ENCODE results near the gene EEF2K. TPM values are rescaled to one million over a fixed set of nuclear protein-coding genes. Genes with fewer than 3 reads are reported as not detected.

Gene EEF2K
- total RNA-seq, 1 experiment from 2014 or later: 31.0 TPM

DNA sequence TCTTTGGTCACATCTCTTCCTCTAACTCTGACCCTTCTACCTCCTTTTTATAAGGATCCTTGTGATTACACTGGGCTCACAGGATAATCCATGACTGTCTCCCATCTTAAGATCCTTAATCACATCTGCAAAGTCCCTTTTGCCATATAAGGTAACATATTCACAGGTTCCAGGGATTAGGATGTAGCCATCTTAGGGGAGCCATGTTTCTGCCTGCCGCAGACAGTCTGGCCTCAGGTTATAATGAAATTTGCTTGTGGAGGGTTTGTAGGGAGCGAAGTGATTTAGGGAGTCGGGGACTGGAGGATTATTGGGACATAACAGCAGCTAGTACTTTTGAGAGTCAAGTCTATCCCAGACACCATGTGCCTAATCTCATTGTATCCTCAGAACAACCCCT lies 7.7 kb downstream of the EEF2K start:
- H2AFZ ChIP-seq (ENCODE audit: low read depth, low read length, poor library complexity, severe bottlenecking): no peak overlapping the region
- H3K27me3 ChIP-seq (ENCODE audit: insufficient read depth, low read length): no peaks in the 10 kb centered on the region
- no peak overlapping the region for H3K4me2 ChIP-seq (ENCODE audit: low read length)
- POLR2A ChIA-PET: no interaction called here
- TF ChIP-seq EZH2phosphoT487 (IDR thresholded peaks at IDR 0.05; ENCODE audit: borderline replicate concordance) (no peak), EZH2 (IDR thresholded peaks at IDR 0.05) (no peak), SRF (IDR thresholded peaks at IDR 0.05; ENCODE audit: low read depth) (no peak), POLR2AphosphoS5 (IDR thresholded peaks at IDR 0.05; ENCODE audit: low read depth, low read length) (no peak), CBX3 (IDR thresholded peaks at IDR 0.05; ENCODE audit: low read depth) (no peak), SIN3A (IDR thresholded peaks at IDR 0.05; ENCODE audit: low read depth) (no peak), POLR2A (IDR thresholded peaks at IDR 0.05; ENCODE audit: borderline replicate concordance, extremely low read depth, insufficient read depth, insufficient read length) (no peak), RAD21 (IDR thresholded peaks at IDR 0.05; ENCODE audit: low read depth) (no peak), JUND (IDR thresholded peaks at IDR 0.05) (no peak), ZFX (IDR thresholded peaks at IDR 0.05) (no peak), CEBPB (IDR thresholded peaks at IDR 0.05; ENCODE audit: low read depth) (no peak)
- TF ChIP-seq, protein P1, sequence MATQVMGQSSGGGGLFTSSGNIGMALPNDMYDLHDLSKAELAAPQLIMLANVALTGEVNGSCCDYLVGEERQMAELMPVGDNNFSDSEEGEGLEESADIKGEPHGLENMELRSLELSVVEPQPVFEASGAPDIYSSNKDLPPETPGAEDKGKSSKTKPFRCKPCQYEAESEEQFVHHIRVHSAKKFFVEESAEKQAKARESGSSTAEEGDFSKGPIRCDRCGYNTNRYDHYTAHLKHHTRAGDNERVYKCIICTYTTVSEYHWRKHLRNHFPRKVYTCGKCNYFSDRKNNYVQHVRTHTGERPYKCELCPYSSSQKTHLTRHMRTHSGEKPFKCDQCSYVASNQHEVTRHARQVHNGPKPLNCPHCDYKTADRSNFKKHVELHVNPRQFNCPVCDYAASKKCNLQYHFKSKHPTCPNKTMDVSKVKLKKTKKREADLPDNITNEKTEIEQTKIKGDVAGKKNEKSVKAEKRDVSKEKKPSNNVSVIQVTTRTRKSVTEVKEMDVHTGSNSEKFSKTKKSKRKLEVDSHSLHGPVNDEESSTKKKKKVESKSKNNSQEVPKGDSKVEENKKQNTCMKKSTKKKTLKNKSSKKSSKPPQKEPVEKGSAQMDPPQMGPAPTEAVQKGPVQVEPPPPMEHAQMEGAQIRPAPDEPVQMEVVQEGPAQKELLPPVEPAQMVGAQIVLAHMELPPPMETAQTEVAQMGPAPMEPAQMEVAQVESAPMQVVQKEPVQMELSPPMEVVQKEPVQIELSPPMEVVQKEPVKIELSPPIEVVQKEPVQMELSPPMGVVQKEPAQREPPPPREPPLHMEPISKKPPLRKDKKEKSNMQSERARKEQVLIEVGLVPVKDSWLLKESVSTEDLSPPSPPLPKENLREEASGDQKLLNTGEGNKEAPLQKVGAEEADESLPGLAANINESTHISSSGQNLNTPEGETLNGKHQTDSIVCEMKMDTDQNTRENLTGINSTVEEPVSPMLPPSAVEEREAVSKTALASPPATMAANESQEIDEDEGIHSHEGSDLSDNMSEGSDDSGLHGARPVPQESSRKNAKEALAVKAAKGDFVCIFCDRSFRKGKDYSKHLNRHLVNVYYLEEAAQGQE (IDR thresholded peaks at IDR 0.05; ENCODE audit: low read depth): no peak
- TF ChIP-seq, protein P2, sequence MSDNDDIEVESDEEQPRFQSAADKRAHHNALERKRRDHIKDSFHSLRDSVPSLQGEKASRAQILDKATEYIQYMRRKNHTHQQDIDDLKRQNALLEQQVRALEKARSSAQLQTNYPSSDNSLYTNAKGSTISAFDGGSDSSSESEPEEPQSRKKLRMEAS (IDR thresholded peaks at IDR 0.05): no peak
- TF ChIP-seq, protein P3, sequence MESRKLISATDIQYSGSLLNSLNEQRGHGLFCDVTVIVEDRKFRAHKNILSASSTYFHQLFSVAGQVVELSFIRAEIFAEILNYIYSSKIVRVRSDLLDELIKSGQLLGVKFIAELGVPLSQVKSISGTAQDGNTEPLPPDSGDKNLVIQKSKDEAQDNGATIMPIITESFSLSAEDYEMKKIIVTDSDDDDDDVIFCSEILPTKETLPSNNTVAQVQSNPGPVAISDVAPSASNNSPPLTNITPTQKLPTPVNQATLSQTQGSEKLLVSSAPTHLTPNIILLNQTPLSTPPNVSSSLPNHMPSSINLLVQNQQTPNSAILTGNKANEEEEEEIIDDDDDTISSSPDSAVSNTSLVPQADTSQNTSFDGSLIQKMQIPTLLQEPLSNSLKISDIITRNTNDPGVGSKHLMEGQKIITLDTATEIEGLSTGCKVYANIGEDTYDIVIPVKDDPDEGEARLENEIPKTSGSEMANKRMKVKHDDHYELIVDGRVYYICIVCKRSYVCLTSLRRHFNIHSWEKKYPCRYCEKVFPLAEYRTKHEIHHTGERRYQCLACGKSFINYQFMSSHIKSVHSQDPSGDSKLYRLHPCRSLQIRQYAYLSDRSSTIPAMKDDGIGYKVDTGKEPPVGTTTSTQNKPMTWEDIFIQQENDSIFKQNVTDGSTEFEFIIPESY (IDR thresholded peaks at IDR 0.05; ENCODE audit: extremely low read depth, insufficient replicate concordance, low read length): no peak
- TF ChIP-seq, protein P4, sequence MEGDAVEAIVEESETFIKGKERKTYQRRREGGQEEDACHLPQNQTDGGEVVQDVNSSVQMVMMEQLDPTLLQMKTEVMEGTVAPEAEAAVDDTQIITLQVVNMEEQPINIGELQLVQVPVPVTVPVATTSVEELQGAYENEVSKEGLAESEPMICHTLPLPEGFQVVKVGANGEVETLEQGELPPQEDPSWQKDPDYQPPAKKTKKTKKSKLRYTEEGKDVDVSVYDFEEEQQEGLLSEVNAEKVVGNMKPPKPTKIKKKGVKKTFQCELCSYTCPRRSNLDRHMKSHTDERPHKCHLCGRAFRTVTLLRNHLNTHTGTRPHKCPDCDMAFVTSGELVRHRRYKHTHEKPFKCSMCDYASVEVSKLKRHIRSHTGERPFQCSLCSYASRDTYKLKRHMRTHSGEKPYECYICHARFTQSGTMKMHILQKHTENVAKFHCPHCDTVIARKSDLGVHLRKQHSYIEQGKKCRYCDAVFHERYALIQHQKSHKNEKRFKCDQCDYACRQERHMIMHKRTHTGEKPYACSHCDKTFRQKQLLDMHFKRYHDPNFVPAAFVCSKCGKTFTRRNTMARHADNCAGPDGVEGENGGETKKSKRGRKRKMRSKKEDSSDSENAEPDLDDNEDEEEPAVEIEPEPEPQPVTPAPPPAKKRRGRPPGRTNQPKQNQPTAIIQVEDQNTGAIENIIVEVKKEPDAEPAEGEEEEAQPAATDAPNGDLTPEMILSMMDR (IDR thresholded peaks at IDR 0.05 in 2 of 3, conservative IDR thresholded peaks at IDR 0.05 in 1 of 3; ENCODE audit: borderline replicate concordance in 1 of 3, insufficient read depth in 1 of 3, low read depth in 2 of 3, low read length in 2 of 3): no peak
- H3K4me3 ChIP-seq (replicated peaks in 1 of 2; ENCODE audit: low read depth in 1 of 2, low read length in 2 of 2): no peak overlapping the region
- no TSS peak for BruUV-seq (replicated peaks)
- peaks cover 0 to 7% of the 10 kb centered on the region in 2 experiments; a peak in 1 of 4 replicates for H3K36me3 ChIP-seq (ENCODE audit: control insufficient read depth in 1 of 2, insufficient read depth in 2 of 2, low read length in 2 of 2)
- no peak for DNase-seq (ENCODE audit: low read depth, low spot score)
- CTCF ChIA-PET: no interaction called here
- intact Hi-C loops (cut with micrococcal nuclease): no loop called here
- ATAC-seq: no peak
- H3K79me2 ChIP-seq (ENCODE audit: insufficient read depth, low read length): peaks cover 63% of the 10 kb centered on the region
- no peak overlapping the region for H3K27ac ChIP-seq (ENCODE audit: low read depth, low read length)
- no peaks in the 10 kb centered on the region for H4K20me1 ChIP-seq (ENCODE audit: insufficient read depth)
- H3K9me3 ChIP-seq (ENCODE audit: control insufficient read depth in 1 of 2, insufficient read depth in 1 of 2, low read depth in 1 of 2, low read length in 2 of 2): no peaks in the 10 kb centered on the region; a peak in 1 of 4 replicates
- no peak overlapping the region for H3K9ac ChIP-seq (ENCODE audit: low read length)
- H3K9me2 ChIP-seq (ENCODE audit: insufficient read depth): no peaks in the 10 kb centered on the region
- RAD21 ChIA-PET (ENCODE audit: low non-redundant PET in 1 of 2, low total read pairs in 2 of 2, uncharacterized antibody in 2 of 2, unreplicated experiment in 2 of 2): no interaction called here
- H3K4me1 ChIP-seq (ENCODE audit: control insufficient read depth in 1 of 2, insufficient read depth in 2 of 2, low read length in 2 of 2): peaks cover 0 to 6% of the 10 kb centered on the region in 2 experiments; a peak in 2 of 4 replicates
